ENCODE data around the gene DMRT2. TPM values are rescaled to one million over a fixed set of nuclear protein-coding genes. Genes with fewer than 3 reads are reported as not detected.

DMRT2 gene
- total RNA-seq, 1 donor from 2014 or later, result not detected

DNA sequence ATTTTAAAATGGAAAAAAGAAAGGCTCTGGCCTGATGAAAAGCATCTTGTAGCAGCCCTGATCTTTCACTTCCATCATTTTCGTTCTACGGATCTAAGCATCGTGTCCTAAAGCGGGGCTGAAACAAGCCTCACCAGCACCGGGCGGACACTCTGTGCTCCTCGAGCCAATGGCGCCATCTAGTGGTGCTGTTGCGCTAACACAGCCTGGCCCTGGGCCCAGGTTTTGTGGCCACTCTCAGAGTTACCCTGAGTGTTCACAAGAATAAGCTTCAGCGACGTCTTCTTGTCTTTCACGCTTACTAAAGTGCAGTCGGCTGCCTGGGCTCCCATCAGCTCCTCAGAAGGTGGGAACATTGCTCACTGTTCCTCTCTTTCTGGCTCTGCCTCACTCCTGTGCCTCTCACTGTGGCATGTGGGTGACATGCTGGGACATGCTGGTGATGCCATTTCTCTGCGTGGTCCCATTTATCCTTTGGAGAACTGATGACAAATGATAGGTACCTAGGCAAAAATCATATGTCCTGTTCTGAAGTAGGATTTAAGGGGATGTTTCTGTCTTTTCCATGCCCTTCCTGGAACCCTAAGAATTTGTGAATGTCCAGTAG is 41.0 kb upstream of the DMRT2 start:
- Histone ChIP-seq H3K4me3 (no peak overlapping the region), H3K27ac (no peak overlapping the region), H2AFZ (replicated peaks) (no peak overlapping the region), H3K79me2 (ENCODE audit: low read depth) (no peaks in the 10 kb centered on the region), H3K4me2 (no peak overlapping the region), H3K27me3 (peaks cover 24% of the 10 kb centered on the region), H3F3A (ENCODE audit: low read depth) (no peaks in the 10 kb centered on the region), H3K9me3 (ENCODE audit: low read depth) (no peaks in the 10 kb centered on the region), H3K4me1 (no peaks in the 10 kb centered on the region), H4K20me1 (ENCODE audit: low read depth) (no peaks in the 10 kb centered on the region), H3K9ac (no peak overlapping the region), H3K36me3 (no peaks in the 10 kb centered on the region)
- Mint-ChIP-seq H3K4me1 (no peaks in the 10 kb centered on the region), H3K27ac (no peak overlapping the region), H3K9me3 (no peaks in the 10 kb centered on the region), H3K4me3 (no peak overlapping the region), H3K27me3 (ENCODE audit: insufficient read depth, low read depth) (peaks cover 9% of the 10 kb centered on the region), H3K36me3 (no peaks in the 10 kb centered on the region)
- TF ChIP-seq, protein P1, sequence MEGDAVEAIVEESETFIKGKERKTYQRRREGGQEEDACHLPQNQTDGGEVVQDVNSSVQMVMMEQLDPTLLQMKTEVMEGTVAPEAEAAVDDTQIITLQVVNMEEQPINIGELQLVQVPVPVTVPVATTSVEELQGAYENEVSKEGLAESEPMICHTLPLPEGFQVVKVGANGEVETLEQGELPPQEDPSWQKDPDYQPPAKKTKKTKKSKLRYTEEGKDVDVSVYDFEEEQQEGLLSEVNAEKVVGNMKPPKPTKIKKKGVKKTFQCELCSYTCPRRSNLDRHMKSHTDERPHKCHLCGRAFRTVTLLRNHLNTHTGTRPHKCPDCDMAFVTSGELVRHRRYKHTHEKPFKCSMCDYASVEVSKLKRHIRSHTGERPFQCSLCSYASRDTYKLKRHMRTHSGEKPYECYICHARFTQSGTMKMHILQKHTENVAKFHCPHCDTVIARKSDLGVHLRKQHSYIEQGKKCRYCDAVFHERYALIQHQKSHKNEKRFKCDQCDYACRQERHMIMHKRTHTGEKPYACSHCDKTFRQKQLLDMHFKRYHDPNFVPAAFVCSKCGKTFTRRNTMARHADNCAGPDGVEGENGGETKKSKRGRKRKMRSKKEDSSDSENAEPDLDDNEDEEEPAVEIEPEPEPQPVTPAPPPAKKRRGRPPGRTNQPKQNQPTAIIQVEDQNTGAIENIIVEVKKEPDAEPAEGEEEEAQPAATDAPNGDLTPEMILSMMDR (IDR thresholded peaks at IDR 0.05), result peak; percentile 92
- TF ChIP-seq EZH2phosphoT487 (IDR thresholded peaks at IDR 0.05) (no peak), EZH2 (IDR thresholded peaks at IDR 0.05) (no peak)
- DNase-seq (ENCODE audit: low spot score), result peak; percentile 82

DNA sequence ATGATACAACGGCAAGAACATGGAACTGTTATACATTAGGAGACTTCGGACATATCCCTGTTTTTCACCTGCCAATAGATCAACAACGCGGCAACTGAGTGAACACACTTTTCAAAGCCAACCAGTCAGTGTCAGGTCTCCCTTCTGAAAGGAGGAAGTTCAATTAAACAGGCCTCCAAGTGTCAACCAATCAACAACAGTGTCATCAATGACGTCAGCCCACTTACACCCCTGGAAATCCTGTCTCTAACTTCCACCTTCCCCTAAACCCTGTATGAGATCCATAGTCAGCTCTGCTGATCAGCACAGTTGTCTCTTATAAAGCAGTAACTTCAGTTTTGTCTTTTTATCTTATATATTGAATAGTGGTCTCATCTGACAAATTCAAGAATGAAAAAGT is 37.1 kb upstream of the DMRT2 start:
- H3F3A ChIP-seq (ENCODE audit: low read depth), result no peaks in the 10 kb centered on the region
- H3K9me3 ChIP-seq (ENCODE audit: low read depth), result no peaks in the 10 kb centered on the region
- Mint-ChIP-seq H3K4me3 (no peak overlapping the region), H3K36me3 (no peaks in the 10 kb centered on the region), H3K9me3 (no peaks in the 10 kb centered on the region), H3K27ac (no peak overlapping the region), H3K27me3 (ENCODE audit: insufficient read depth, low read depth) (peaks cover 10% of the 10 kb centered on the region), H3K4me1 (no peaks in the 10 kb centered on the region)
- no peaks in the 10 kb centered on the region for H4K20me1 ChIP-seq (ENCODE audit: low read depth)
- DNase-seq (ENCODE audit: low spot score), result no peak
- no peaks in the 10 kb centered on the region for H3K4me1 ChIP-seq
- H3K9ac ChIP-seq, result no peak overlapping the region
- H3K27me3 ChIP-seq, result peaks cover 10% of the 10 kb centered on the region
- H3K79me2 ChIP-seq (ENCODE audit: low read depth), result no peaks in the 10 kb centered on the region
- no peak overlapping the region for H3K4me3 ChIP-seq
- H3K27ac ChIP-seq, result no peak overlapping the region
- no peak for TF ChIP-seq EZH2 (IDR thresholded peaks at IDR 0.05)
- no peak overlapping the region for H2AFZ ChIP-seq (replicated peaks)
- no peak overlapping the region for H3K4me2 ChIP-seq
- H3K36me3 ChIP-seq, result no peaks in the 10 kb centered on the region

DNA sequence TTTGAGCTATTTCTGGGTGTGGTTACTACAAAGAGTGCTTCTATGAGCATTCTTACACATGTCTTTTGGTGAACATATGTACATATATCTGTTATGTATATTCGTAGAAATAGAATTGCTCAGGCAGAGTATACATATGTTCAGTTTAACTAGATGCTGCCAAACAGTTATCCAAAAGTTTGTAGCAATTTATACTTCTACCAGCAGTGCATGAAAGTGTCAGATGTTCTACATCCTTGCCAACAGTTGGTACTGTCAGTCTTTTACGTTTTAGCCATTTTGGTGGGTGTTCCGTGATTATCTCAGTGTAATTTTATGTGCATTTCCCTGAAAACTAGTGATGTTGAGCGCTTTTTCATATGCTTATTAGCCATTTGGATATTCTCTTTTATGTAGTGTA is 35.9 kb upstream of the DMRT2 start:
- no peak for DNase-seq (ENCODE audit: low spot score)
- no peaks in the 10 kb centered on the region for H3K9me3 ChIP-seq (ENCODE audit: low read depth)
- H3K9ac ChIP-seq, result no peak overlapping the region
- Mint-ChIP-seq H3K4me3 (no peak overlapping the region), H3K27ac (no peak overlapping the region), H3K9me3 (no peaks in the 10 kb centered on the region), H3K36me3 (no peaks in the 10 kb centered on the region), H3K27me3 (ENCODE audit: insufficient read depth, low read depth) (peaks cover 4% of the 10 kb centered on the region), H3K4me1 (no peaks in the 10 kb centered on the region)
- H3K79me2 ChIP-seq (ENCODE audit: low read depth), result no peaks in the 10 kb centered on the region
- H3K4me2 ChIP-seq, result no peak overlapping the region
- TF ChIP-seq EZH2phosphoT487 (IDR thresholded peaks at IDR 0.05), result no peak
- TF ChIP-seq, protein P1 (IDR thresholded peaks at IDR 0.05), result no peak
- no peak for TF ChIP-seq EZH2 (IDR thresholded peaks at IDR 0.05)
- H4K20me1 ChIP-seq (ENCODE audit: low read depth), result no peaks in the 10 kb centered on the region
- H3K4me3 ChIP-seq, result no peak overlapping the region
- H3K4me1 ChIP-seq, result no peaks in the 10 kb centered on the region
- H3K36me3 ChIP-seq, result no peaks in the 10 kb centered on the region
- H3K27ac ChIP-seq, result no peak overlapping the region
- H3K27me3 ChIP-seq, result no peaks in the 10 kb centered on the region
- H2AFZ ChIP-seq (replicated peaks), result no peak overlapping the region
- no peaks in the 10 kb centered on the region for H3F3A ChIP-seq (ENCODE audit: low read depth)

DNA sequence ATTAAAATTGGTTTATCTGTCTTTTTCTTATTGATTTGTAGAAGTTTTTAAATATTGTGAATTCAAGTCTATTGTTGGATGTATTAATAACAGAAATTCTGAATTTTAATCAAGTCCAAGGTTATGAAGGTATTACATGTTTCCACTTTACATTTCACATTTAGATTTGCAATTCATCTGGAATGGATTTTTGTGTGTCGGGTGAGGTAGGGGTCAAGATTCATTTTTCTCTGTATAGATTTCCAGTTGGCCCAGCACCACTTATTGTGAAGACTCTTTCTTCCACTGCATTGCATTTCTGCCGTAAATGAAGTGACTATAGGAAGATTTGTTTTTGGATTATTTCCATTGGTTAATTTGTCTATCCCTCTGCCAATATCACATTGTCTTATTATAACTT is 35.5 kb upstream of the DMRT2 start:
- Histone ChIP-seq H3K4me1 (no peaks in the 10 kb centered on the region), H3K9ac (no peak overlapping the region), H4K20me1 (ENCODE audit: low read depth) (no peaks in the 10 kb centered on the region), H3K4me2 (no peak overlapping the region), H3F3A (ENCODE audit: low read depth) (no peaks in the 10 kb centered on the region), H3K4me3 (no peak overlapping the region), H3K27ac (no peak overlapping the region), H3K36me3 (no peaks in the 10 kb centered on the region), H2AFZ (replicated peaks) (no peak overlapping the region), H3K27me3 (no peaks in the 10 kb centered on the region), H3K9me3 (ENCODE audit: low read depth) (no peaks in the 10 kb centered on the region), H3K79me2 (ENCODE audit: low read depth) (no peaks in the 10 kb centered on the region)
- H3K9me3 Mint-ChIP-seq, result no peaks in the 10 kb centered on the region
- TF ChIP-seq, protein P1 (IDR thresholded peaks at IDR 0.05), result no peak
- TF ChIP-seq EZH2phosphoT487 (IDR thresholded peaks at IDR 0.05), result no peak
- no peak for TF ChIP-seq EZH2 (IDR thresholded peaks at IDR 0.05)
- H3K27ac Mint-ChIP-seq, result no peak overlapping the region
- H3K4me1 Mint-ChIP-seq, result no peaks in the 10 kb centered on the region
- H3K4me3 Mint-ChIP-seq, result no peak overlapping the region
- DNase-seq (ENCODE audit: low spot score), result no peak
- no peaks in the 10 kb centered on the region for H3K36me3 Mint-ChIP-seq
- H3K27me3 Mint-ChIP-seq (ENCODE audit: insufficient read depth, low read depth), result peaks cover 4% of the 10 kb centered on the region
